Loucy (cell line): Measurements from ENCODE around the gene HTRA3.

Source experiments
- CTCF ChIP-seq: fragments of 200-600 bp; sonication (generic); conservative IDR thresholded peaks from 2 replicates; pipeline ENCODE4 v1.5.1; 2014; ENCODE audit warnings: mild to moderate bottlenecking, antibody characterized with exemption, low read length
- EZH2phosphoT487 ChIP-seq: fragments of 200-600 bp; IDR thresholded peaks from 2 replicates; pipeline ENCODE4 v1.6.1; 2018; ENCODE audit warnings: antibody characterized with exemption, mild to moderate bottlenecking, moderate library complexity, borderline replicate concordance

- TF ChIP-seq CTCF (no peak), EZH2phosphoT487 (no peak)
Measured at GRCh38 chr4:8261851-8262535, 7.6 kb upstream of the HTRA3 start.
